Stomach smooth muscle (tissue), 2 donors: ENCODE data around the gene ZMYM1.

Experiments used
- H3K27ac ChIP-seq: one replicate; pipeline ENCODE4 v1.7.0; 2013; ENCODE audit warnings: mild to moderate bottlenecking, low read length, inconsistent platforms
- H3K27me3 ChIP-seq, 2 donors: one replicate each; pipeline ENCODE4 v1.7.0; 2013; ENCODE audit warnings: low read length in 2 of 2; ENCODE audit not compliant: insufficient read depth in 2 of 2, control insufficient read depth in 1 of 2
- H3K36me3 ChIP-seq, 2 donors: one replicate each; pipeline ENCODE4 v1.7.0; 2013; ENCODE audit warnings: low read length in 2 of 2; ENCODE audit not compliant: control insufficient read depth in 2 of 2, insufficient read depth in 2 of 2
- H3K4me1 ChIP-seq: one replicate; pipeline ENCODE4 v1.7.0; 2013; ENCODE audit warnings: low read length; ENCODE audit not compliant: control insufficient read depth, insufficient read depth
- H3K4me3 ChIP-seq, 2 donors: one replicate each; pipeline ENCODE4 v1.7.0; 2013; ENCODE audit warnings: low read length in 2 of 2
- H3K9ac ChIP-seq, 2 donors: one replicate each; pipeline ENCODE4 v1.7.0; 2013; ENCODE audit warnings: low read length in 2 of 2, mild to moderate bottlenecking in 1 of 2
- H3K9me3 ChIP-seq, 2 donors: one replicate each; pipeline ENCODE4 v1.7.0; 2013; ENCODE audit warnings: low read length in 2 of 2; ENCODE audit not compliant: control insufficient read depth in 2 of 2
- donor health status: healthy.
- donor health status: Pancreatic carcinoma.

The ZMYM1 gene

DNA sequence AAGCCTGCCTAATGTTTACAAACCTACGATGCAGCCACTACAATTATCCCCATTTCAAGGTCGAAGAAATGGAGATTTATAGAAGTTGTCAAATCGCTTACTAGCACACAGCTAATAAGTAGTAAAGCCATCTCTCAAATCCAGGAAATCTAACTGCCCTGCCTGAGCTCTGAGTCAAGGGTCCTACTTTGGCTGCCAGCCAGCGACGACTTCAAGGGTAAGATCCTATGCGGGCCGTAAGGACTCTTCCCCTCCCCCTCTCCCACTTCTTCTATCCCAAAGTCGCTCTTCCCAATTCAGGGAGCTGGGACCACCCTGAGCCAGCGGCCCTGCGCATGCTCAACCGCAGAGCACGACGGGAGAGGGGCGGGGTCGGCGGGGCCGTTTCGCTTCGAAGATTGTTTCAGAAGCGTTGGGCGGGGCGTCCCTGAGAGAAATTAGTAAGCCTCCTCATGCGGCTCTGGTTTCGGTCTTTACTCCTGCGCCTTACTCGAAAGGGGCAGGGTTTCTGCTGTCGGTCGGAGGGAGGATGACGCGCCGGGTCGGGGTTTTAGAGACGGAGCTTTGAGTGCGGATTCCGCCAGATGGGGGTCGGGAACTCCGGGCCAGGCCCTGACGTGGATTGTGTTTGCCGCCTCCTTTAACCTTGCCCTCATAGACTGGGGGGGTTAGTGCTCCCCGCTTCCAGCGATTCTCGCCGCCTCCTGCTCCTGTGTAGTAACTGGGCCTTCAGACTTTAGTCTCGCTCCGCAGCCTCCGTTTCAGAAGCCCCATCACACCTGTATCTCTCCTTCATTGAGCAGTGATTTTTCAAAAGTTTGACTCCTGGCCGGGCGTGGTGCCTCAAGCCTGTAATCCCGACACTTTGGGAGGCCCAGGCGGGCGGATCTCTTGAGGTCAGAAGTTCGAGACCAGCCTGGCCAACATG lies at the start of gene ZMYM1:
ZMYM1 (plus strand) TSS at position 383 of the 928 bp plus-strand sequence. CDS start 14,603 bp downstream, outside the sequence.
- peak within 1 kb of the TSS; percentile 88 for H3K27ac ChIP-seq
- peak within 1 kb of the TSS; percentile 95 to 96 for H3K9ac ChIP-seq
- H3K4me1 ChIP-seq = peaks cover 9% of the 10 kb centered on the region
- H3K4me3 ChIP-seq = peak within 1 kb of the TSS; percentile 90 to 93
- no peaks in the 10 kb centered on the region for H3K27me3 ChIP-seq
- H3K36me3 ChIP-seq = no peaks in the 10 kb centered on the region
- H3K9me3 ChIP-seq = no peaks in the 10 kb centered on the region

GRCh38 chr1:35029761-35030160 lies 49.4 kb upstream of the ZMYM1 start:
- H3K27me3 ChIP-seq = no peaks in the 10 kb centered on the region
- peaks cover 11% of the 10 kb centered on the region for H3K4me1 ChIP-seq
- H3K9ac ChIP-seq = no peak overlapping the region
- peaks cover 0 to 4% of the 10 kb centered on the region in 2 donors for H3K9me3 ChIP-seq
- H3K36me3 ChIP-seq = peaks cover 0 to 3% of the 10 kb centered on the region in 2 donors
- peak overlapping the region in 1 of 2 donors; percentile 93 for H3K4me3 ChIP-seq
- no peak overlapping the region for H3K27ac ChIP-seq

DNA sequence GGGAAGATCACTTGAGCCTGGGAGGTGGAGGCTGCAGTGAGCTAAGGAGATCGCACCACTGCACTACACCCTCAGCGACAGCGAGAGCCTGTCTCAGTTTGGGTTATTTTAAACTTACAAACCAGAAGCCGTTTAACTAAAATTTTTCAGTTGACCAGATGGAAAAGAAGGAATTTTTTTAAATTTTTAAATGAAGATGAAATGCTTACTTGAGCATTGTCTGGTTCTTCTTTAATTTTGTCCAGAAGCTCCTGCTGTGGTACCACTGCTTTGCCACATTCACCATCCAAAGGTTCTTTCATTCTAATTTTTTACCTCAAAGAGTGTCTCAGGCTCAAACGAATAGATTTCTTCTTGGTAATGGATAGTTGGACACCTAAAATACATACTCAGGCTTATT lies 48.8 kb upstream of the ZMYM1 start:
- H3K27ac ChIP-seq = no peak overlapping the region
- peak overlapping the region; percentile 84 to 93 for H3K4me3 ChIP-seq
- H3K9ac ChIP-seq = peak overlapping the region in 1 of 2 donors; percentile 85

DNA sequence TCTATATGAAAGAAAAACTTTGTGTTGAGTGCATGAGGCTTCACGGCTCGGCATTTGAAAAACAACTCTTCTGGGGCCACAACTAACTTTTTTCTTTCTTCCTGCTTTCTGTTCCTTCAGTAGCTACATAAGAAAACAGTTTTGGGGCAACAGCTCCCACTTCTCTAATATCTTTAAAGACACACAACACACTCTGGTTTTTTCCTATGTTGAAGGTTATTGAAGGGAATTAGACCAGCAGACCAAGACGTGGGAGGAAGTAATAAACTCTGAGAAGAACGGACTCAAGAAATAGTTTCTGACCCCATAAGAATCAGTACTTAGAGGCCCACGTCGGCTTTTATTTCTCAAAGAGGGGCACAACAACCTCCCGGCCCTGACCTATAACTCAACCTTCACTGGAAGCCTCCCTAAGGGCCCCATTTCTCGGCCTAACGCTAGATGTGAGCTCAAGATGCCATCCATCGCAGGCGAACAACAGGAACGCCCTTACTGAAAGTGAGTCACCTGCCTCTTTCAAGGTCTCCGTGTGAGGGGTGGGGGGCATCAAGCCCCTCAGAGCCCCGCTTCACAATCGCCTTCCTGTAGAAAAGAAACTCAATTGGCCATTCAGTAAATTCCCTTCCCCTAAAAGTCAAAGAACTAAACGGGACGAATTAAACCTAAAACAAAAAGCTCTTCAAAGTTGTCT lies 48.3 kb upstream of the ZMYM1 start:
- Histone ChIP-seq H3K36me3 (peaks cover 0 to 3% of the 10 kb centered on the region in 2 donors), H3K9ac (peak overlapping the region; percentile 85 to 94), H3K27me3 (no peaks in the 10 kb centered on the region), H3K4me3 (peak overlapping the region; percentile 84 to 93), H3K4me1 (peaks cover 11% of the 10 kb centered on the region), H3K9me3 (peaks cover 0 to 4% of the 10 kb centered on the region in 2 donors), H3K27ac (peak overlapping the region; percentile 92)

More for the DNA sequence above, 48.8 kb upstream of the ZMYM1 start:
- H3K27me3 ChIP-seq = no peaks in the 10 kb centered on the region
- peaks cover 0 to 3% of the 10 kb centered on the region in 2 donors for H3K36me3 ChIP-seq
- peaks cover 0 to 4% of the 10 kb centered on the region in 2 donors for H3K9me3 ChIP-seq
- H3K4me1 ChIP-seq = peaks cover 11% of the 10 kb centered on the region

GRCh38 chr1:35032384-35032739 lies 46.8 kb upstream of the ZMYM1 start:
- Histone ChIP-seq H3K9ac (no peak overlapping the region), H3K27me3 (no peaks in the 10 kb centered on the region), H3K4me1 (peaks cover 11% of the 10 kb centered on the region), H3K4me3 (peak overlapping the region; percentile 49 to 93), H3K9me3 (peaks cover 0 to 4% of the 10 kb centered on the region in 2 donors), H3K36me3 (peaks cover 0 to 3% of the 10 kb centered on the region in 2 donors), H3K27ac (no peak overlapping the region)

GRCh38 chr1:35033346-35033745 lies 45.8 kb upstream of the ZMYM1 start:
- no peaks in the 10 kb centered on the region for H3K36me3 ChIP-seq
- no peak overlapping the region for H3K27ac ChIP-seq
- H3K27me3 ChIP-seq = no peaks in the 10 kb centered on the region
- no peak overlapping the region for H3K9ac ChIP-seq
- H3K4me1 ChIP-seq = peaks cover 11% of the 10 kb centered on the region
- H3K9me3 ChIP-seq = peaks cover 0 to 4% of the 10 kb centered on the region in 2 donors
- no peak overlapping the region for H3K4me3 ChIP-seq

GRCh38 chr1:35036621-35037020 lies 42.6 kb upstream of the ZMYM1 start:
- Histone ChIP-seq H3K4me3 (no peak overlapping the region), H3K4me1 (no peaks in the 10 kb centered on the region), H3K27me3 (no peaks in the 10 kb centered on the region), H3K36me3 (no peaks in the 10 kb centered on the region), H3K9ac (no peak overlapping the region), H3K27ac (no peak overlapping the region), H3K9me3 (peaks cover 0 to 4% of the 10 kb centered on the region in 2 donors)

DNA sequence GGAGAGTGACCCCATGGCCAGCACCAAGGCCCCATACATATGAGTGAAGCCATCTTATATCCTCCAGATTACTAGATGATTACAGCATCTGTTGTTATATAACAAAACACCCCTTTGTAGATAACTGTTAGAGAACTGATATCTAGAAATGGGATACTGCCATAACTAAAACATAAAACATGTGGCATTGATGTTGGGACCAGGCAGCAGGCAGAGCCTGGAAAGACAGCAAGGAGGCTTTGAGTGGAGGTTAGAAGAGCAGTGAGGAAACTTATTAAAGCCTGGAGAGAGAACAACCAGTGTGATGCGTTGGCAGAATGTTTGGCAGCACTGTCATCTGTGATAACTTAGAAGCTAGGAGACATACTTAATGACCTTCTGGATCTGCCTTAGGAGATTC lies 42.0 kb upstream of the ZMYM1 start:
- Histone ChIP-seq H3K27ac (no peak overlapping the region), H3K36me3 (no peaks in the 10 kb centered on the region), H3K4me1 (no peaks in the 10 kb centered on the region), H3K4me3 (no peak overlapping the region), H3K9ac (no peak overlapping the region), H3K9me3 (peaks cover 0 to 4% of the 10 kb centered on the region in 2 donors), H3K27me3 (no peaks in the 10 kb centered on the region)

DNA sequence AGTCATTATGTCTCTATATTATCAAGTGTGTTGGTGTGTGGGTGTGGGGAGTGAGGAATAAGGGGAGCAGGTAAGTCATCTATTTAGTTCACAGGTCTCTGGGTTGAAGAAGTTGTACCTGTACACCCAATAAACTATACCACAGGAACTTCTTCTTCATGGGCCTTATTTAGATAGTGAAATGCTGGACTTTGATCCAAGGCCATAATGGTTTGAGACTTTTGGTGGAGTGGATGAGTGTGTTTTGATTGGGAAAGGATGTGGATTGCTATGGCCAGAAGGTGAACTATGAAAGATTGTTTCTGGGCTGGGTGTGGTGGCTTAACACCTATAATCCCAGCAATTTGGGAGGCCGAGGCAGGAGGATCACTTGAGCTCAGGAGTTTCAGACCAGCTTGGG lies 40.5 kb upstream of the ZMYM1 start:
- H3K9me3 ChIP-seq = no peaks in the 10 kb centered on the region
- H3K27me3 ChIP-seq = no peaks in the 10 kb centered on the region
- H3K36me3 ChIP-seq = no peaks in the 10 kb centered on the region
- no peaks in the 10 kb centered on the region for H3K4me1 ChIP-seq
- H3K4me3 ChIP-seq = no peak overlapping the region
- H3K27ac ChIP-seq = no peak overlapping the region
- no peak overlapping the region for H3K9ac ChIP-seq

DNA sequence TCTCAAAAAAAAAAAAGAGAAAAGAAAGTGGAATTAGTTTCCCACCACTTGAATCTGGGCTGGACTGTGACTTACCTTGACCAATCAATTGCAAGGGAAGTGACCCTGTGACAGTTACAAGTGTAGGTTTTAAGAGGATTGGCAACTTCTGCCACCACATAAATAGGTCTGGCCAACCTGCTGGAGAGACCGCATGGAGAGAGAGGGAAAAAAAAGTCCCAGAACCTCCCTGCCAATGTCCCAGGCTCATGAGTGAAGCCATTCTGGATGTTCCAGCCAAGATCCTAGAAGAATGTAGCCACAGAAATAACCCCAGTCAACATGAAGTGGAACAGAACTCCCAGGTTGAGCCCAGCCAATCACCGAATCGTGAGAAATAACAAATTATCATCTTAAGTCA lies 35.7 kb upstream of the ZMYM1 start:
- H3K9ac ChIP-seq = no peak overlapping the region
- H3K27me3 ChIP-seq = no peaks in the 10 kb centered on the region
- H3K4me3 ChIP-seq = no peak overlapping the region
- H3K4me1 ChIP-seq = no peaks in the 10 kb centered on the region
- no peaks in the 10 kb centered on the region for H3K9me3 ChIP-seq
- H3K36me3 ChIP-seq = no peaks in the 10 kb centered on the region
- no peak overlapping the region for H3K27ac ChIP-seq
